Keratinocyte (primary cell): ENCODE measurements around the gene SLC51A. TPM values are rescaled to one million over a fixed set of nuclear protein-coding genes. Genes with fewer than 3 reads are reported as not detected.

Source experiments
- DNase-seq: peaks from one replicate; pipeline ENCODE4 v3.0.0-alpha.2; 2011; ENCODE audit warnings: low read depth, missing footprints, low spot score
- FAIRE-seq: peaks from 2 replicates; lab custom pipeline; 2011; peaks lifted over from hg19 to GRCh38; lab: Jason Lieb, UNC
- H2AFZ ChIP-seq: 2 replicates; pipeline ENCODE4 v1.6.0; 2012; ENCODE audit warnings: low read length, control low read depth, inconsistent platforms; ENCODE audit not compliant: control insufficient read depth
- H3K27ac ChIP-seq: 2 replicates; pipeline ENCODE4 v1.5.1; 2011; ENCODE audit warnings: low read length; ENCODE audit not compliant: control insufficient read depth, insufficient read depth
- H3K27me3 ChIP-seq: 3 replicates; pipeline ENCODE4 v1.6.0; 2011; ENCODE audit warnings: low read length; ENCODE audit not compliant: control insufficient read depth, insufficient read depth; ENCODE audit errors: extremely low read depth
- H3K36me3 ChIP-seq, 2 experiments: 2 replicates in 1 of 2; 3 replicates in 1 of 2; pipeline ENCODE4 v1.5.1; 2011; ENCODE audit warnings: low read length in 2 of 2, mild to moderate bottlenecking in 1 of 2; ENCODE audit not compliant: control insufficient read depth in 2 of 2, insufficient read depth in 2 of 2; ENCODE audit errors: extremely low read depth in 1 of 2
- H3K4me1 ChIP-seq: 3 replicates; pipeline ENCODE4 v1.5.1; 2011; ENCODE audit warnings: low read length; ENCODE audit not compliant: control insufficient read depth, insufficient read depth; ENCODE audit errors: extremely low read depth
- H3K4me2 ChIP-seq: 3 replicates; pipeline ENCODE4 v1.6.0; 2011; ENCODE audit warnings: low read depth, low read length; ENCODE audit not compliant: control insufficient read depth, insufficient read depth; ENCODE audit errors: extremely low read depth
- H3K4me3 ChIP-seq, 3 experiments: fragments of 200-600 bp in 1 of 3; sonication (generic) in 1 of 3; 2 replicates in 2 of 3; 3 replicates in 1 of 3; pipeline ENCODE4 v1.5.1; 2011 to 2016; ENCODE audit warnings: low read length in 3 of 3, mild to moderate bottlenecking in 3 of 3, control low read depth in 2 of 3, inconsistent platforms in 1 of 3, low read depth in 1 of 3, mixed read lengths in 1 of 3, mixed run types in 1 of 3, moderate library complexity in 1 of 3; ENCODE audit not compliant: control insufficient read depth in 2 of 3, insufficient read depth in 2 of 3; ENCODE audit errors: extremely low read depth in 1 of 3
- H3K79me2 ChIP-seq: 2 replicates; pipeline ENCODE4 v1.6.0; 2012; ENCODE audit warnings: low read length; ENCODE audit not compliant: control insufficient read depth, insufficient read depth
- H3K9ac ChIP-seq: 3 replicates; pipeline ENCODE4 v1.6.0; 2011; ENCODE audit warnings: low read length; ENCODE audit not compliant: control insufficient read depth, insufficient read depth; ENCODE audit errors: extremely low read depth
- H3K9me1 ChIP-seq: 3 replicates; pipeline ENCODE4 v1.6.0; 2011; ENCODE audit warnings: low read length; ENCODE audit not compliant: control insufficient read depth, insufficient read depth; ENCODE audit errors: extremely low read depth
- H3K9me3 ChIP-seq: 2 replicates; pipeline ENCODE4 v1.5.1; 2012; ENCODE audit warnings: low read depth, low read length; ENCODE audit not compliant: control insufficient read depth
- H4K20me1 ChIP-seq: 3 replicates; pipeline ENCODE4 v1.6.0; 2011; ENCODE audit warnings: low read length; ENCODE audit not compliant: control insufficient read depth, insufficient read depth; ENCODE audit errors: extremely low read depth
- CTCF ChIP-seq, 3 experiments: IDR thresholded peaks in 1 of 3; conservative IDR thresholded peaks in 1 of 3; optimal IDR thresholded peaks in 1 of 3; 2 replicates in 2 of 3; 3 replicates in 1 of 3; pipeline versions ENCODE3 to v1.5.1; 2011; ENCODE audit warnings: low read length in 3 of 3, mild to moderate bottlenecking in 3 of 3, moderate library complexity in 2 of 3, control low read depth in 1 of 3, inconsistent platforms in 1 of 3; ENCODE audit not compliant: insufficient read depth in 2 of 3; ENCODE audit errors: extremely low read depth in 1 of 3
- EZH2 ChIP-seq: IDR thresholded peaks from one replicate; pipeline ENCODE4 v1.6.1; 2012; ENCODE audit warnings: inconsistent platforms, mild to moderate bottlenecking, low read length, moderate library complexity
- dilution Hi-C: fragments of 300-500 bp; cut with MboI; formaldehyde crosslinking; loops from one replicate; pipeline ENCODE4 v1.7.0; 2020; ENCODE audit warnings: low sequenced_read_pairs; ENCODE audit not compliant: extremely low pct_ligation_motif_present
- polyA plus RNA-seq, 5 experiments: library from polyadenylated mRNA; depleted of rRNA in 3 of 5; stranded (reverse) in 3 of 5; stranded (forward) in 1 of 5; unstranded in 1 of 5; fragments of >200 nt; gene quantifications; 1 replicate in 1 of 5; 2 replicates in 3 of 5; 3 replicates in 1 of 5; pipeline versions ENCODE4 v1.2.1 to v1.2.3, GENCODE V29; 2011 to 2012; ENCODE audit warnings: missing spikeins in 2 of 5, low read depth in 1 of 5, low replicate concordance in 1 of 5

Gene SLC51A
- polyA plus RNA-seq, 1 donor (not counting 4 experiments of a cell fraction or from before 2014, with no cell fraction given), result not detected

DNA sequence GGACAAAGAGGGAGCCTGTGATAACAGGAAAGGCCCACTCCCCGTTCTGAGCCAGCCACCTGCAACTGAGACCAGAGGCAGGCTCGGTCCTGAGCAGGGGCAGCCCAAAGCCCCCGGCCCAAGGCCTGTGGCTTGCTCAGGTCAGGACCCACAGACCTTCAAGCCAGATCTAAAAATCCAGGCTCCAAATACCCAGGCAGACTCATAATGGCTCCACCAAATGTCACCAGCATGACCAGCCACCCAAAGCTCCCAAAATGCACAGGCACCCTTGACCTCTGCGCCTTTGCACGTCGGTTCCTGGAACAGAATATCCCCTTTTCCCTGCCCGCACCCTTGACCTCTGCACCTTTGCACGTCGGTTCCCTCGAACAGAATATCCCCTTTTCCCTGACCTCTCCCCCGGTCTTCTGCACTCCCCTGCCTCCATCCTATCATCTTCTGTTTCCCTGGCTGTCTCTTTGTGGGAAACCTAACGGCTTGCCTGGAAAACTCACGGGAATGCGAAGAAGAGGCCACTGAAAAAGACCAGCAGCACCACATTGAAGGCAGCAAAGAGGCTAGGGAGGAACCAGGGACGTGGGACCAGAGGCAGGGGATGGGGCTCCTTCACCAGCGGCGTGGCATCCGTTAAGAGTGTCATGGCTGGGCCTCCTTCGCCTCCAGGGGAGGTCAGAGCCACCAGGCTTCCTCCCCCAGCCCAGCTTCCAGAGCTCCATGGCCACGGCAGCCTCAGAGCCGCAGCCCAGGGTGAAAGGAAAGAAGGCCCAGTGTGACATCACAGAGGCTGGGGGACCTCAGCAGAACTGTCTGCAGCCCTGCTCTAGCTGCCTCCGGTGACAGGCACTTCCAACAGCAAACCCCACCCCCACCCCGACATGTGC lies 5.4 kb upstream of the SLC51A start, which contains the start of gene ZDHHC19:
Gene ZDHHC19, minus strand, starts transcription at position 728 of the 884 bp plus-strand sequence. Its CDS starts 85 bp downstream, at position 643.
- dilution Hi-C loops, result no loop called here
- Histone ChIP-seq H3K9me1 (no peaks in the 10 kb centered on the region), H2AFZ (no peak within 1 kb of the TSS), H3K36me3 (no peaks in the 10 kb centered on the region), H3K27ac (no peak within 1 kb of the TSS), H4K20me1 (no peaks in the 10 kb centered on the region), H3K27me3 (peaks cover 14% of the 10 kb centered on the region), H3K4me2 (no peak within 1 kb of the TSS), H3K4me3 (no peak within 1 kb of the TSS), H3K9ac (no peak within 1 kb of the TSS), H3K9me3 (no peaks in the 10 kb centered on the region), H3K4me1 (no peaks in the 10 kb centered on the region), H3K79me2 (no peaks in the 10 kb centered on the region)
- FAIRE-seq, result no peak
- no peak for TF ChIP-seq CTCF (optimal IDR thresholded peaks at IDR 0.05 in 1 of 3, IDR thresholded peaks at IDR 0.05 in 1 of 3, conservative IDR thresholded peaks at IDR 0.05 in 1 of 3; ENCODE audit: extremely low read depth in 1 of 3, insufficient read depth in 2 of 3, low read length in 3 of 3)
- no peak for TF ChIP-seq EZH2
- no peak for DNase-seq

- Histone ChIP-seq H3K4me2 (no peak overlapping the region), H4K20me1 (no peaks in the 10 kb centered on the region), H3K36me3 (no peaks in the 10 kb centered on the region), H3K27me3 (peaks cover 22% of the 10 kb centered on the region), H3K4me1 (peaks cover 6% of the 10 kb centered on the region), H2AFZ (no peak overlapping the region), H3K79me2 (no peaks in the 10 kb centered on the region), H3K4me3 (no peak overlapping the region), H3K9me1 (no peaks in the 10 kb centered on the region), H3K27ac (no peak overlapping the region), H3K9ac (no peak overlapping the region), H3K9me3 (no peaks in the 10 kb centered on the region)
- no peak for DNase-seq
- TF ChIP-seq CTCF (optimal IDR thresholded peaks at IDR 0.05 in 1 of 3, IDR thresholded peaks at IDR 0.05 in 1 of 3, conservative IDR thresholded peaks at IDR 0.05 in 1 of 3; ENCODE audit: extremely low read depth in 1 of 3, insufficient read depth in 2 of 3, low read length in 3 of 3), result no peak
- FAIRE-seq, result no peak
- dilution Hi-C loops, result no loop called here
Observed at GRCh38 chr3:196214783-196215441, 1.4 kb upstream of the SLC51A start.
